Hematopoietic multipotent progenitor cell treated with erythropoietin and hydrocortisone succinate and interleukin-3 and kit ligand, for 17 days (in vitro differentiated cells): Measurements from ENCODE around the gene KIF23.
A peak's percentile ranks its signal among the peaks of the same experiment; 100 is the strongest.

Experiments used
- DNase-seq: peaks from one replicate; pipeline ENCODE4 v3.0.0-alpha.2; 2015; ENCODE audit warnings: low spot score

KIF23 gene

DNA sequence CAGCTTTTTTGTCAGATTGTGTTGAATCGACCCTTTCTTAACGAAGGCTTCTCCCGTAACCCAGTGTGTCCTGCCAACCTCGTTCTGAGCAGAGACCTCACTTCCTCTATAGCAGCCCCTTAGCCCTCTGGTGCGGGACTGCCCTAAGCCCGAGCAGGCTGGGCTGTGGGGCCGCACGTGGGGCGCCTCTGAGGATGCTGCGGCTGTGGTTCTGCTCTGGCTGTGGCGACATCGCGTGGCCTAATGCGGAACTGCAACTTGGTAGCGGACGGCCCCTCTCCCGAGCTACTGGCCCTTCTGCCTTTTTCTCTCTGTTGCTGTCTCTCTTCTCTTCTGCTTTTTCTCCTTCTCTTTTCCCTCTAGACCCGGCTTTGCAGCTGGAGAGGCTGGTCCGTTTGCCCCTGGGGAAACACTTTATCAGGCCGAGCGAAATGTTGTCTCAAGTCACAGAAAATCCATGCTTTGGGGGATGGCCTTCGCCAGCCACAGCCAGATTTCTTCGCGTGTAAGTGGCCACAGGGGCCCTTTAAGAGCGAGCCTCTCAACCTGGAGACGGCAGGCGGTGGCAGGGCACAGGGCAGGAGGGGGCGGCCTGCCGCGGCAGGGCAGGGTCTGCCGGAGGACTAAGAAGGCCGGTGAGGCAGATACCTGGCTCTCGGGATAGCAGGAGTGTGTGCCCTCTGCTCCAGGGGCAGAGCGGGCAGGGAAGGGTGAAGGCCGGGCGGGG lies 19.4 kb upstream of the KIF23 start:
- peak; percentile 61 for DNase-seq

DNA sequence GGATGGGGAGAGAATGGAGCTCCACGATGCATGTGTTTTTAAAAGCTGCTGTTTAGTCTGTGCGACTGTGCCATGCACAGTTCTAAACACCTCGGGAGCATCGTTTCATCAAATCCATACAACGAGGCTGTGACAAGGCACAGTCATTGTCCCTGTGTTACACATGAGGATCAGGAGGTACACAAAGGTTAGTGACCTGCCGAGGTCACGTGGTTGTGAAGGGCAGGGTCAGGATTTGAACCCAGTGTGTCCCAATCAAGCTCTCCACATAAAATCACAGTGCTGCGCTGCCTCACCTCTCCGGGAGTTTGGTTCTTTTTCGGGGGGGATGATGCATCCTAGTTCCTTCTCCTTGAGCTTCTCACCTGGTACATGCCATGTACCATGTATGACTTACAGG lies 18.7 kb upstream of the KIF23 start:
- no peak for DNase-seq

DNA sequence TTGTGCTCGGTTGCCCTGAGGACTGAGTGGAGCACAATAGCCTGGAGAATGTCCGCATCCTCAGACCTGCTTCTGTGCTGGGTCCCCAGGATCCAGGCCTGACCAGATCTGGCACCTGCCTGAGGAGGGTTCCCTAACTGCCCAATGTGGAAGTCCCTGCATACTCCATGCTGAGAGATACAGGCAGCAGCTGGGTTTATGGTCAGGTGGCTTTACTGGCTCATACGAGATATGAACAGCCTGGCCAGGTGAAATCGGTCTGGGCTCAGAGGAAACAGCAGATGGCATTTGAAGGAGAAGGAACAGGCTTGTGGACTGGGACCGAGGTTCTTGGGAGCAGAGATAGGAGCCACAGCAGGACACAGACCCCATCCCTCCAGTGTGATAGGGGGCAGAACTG lies 18.2 kb upstream of the KIF23 start:
- no peak for DNase-seq

DNA sequence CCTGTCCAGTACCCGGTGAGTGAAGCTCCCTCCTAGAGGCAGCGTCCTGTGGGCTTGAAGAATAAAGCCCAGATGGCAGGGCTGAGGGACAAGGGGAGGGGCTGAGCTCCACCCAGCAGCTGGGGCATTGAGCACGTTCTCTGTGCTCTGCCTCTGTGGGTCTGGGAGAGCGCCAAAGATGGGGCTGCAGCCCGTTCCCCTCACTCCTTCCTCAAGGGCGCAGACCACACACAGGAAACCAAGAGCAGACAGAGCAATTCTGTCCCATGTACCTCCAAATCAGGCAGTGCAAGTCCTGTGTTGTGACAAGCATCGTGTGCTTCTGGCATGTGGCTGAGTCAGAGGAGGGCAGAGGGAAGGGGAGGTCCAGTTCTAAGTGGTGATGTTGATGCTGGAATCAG lies 15.7 kb upstream of the KIF23 start:
- DNase-seq, result no peak

DNA sequence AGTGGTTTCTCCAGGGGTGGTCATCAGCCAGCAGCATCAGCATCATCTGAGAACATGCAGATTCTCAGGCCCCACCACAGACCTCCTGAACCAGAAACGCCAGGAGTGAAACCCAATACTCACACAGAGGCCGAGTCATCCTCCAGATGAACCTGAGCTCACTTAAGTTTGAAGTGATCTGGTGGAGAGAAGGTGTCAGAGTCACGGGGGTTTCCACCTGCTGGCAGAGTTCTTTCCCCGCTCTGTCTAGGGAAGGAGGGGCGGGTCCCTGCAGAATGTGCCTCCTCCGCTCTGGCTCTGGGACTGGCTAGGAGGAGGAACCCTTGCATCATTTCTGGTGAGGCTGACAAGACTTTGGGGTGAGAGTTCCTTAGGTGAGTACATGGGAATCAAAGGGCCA lies 13.3 kb upstream of the KIF23 start:
- DNase-seq, result no peak

DNA sequence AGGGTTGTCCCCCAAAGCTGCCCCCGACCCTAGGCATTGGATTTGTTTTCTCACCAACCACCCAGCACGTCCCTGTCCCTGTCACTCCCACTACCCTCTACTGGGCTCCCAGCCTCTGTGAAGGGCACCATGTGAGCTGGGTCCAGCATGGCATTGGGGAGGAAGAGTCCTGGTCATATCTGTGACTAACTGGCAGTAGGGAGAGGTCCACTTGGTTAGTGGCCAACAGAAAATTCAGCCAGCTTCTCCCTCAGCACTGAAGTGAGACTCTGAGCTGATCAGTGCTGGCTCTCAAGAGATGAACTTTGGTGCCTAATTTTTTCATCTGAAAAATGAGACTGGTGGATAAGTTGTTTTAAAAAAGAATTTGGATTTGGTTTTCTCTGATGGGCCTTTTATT lies 11.3 kb upstream of the KIF23 start:
- DNase-seq, result no peak

DNA sequence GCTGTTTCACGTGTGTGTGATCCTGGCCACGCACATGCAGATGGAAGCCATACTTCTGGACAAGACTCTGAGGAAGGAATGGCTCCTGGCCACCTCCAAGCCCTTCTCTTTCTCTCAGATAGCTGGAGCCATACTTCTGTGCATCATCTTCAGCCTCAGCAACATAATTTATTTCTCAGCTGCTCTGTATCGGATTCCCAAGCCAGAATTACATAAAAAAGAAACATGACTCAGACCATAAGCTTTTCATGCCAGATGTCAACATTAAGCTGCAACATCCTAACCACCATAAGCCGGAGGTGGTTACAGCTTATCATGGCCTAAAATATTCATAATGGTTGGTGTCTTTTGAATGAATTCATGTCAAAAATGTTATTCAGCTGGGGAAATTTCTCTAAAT lies 10.6 kb upstream of the KIF23 start:
- DNase-seq, result no peak

DNA sequence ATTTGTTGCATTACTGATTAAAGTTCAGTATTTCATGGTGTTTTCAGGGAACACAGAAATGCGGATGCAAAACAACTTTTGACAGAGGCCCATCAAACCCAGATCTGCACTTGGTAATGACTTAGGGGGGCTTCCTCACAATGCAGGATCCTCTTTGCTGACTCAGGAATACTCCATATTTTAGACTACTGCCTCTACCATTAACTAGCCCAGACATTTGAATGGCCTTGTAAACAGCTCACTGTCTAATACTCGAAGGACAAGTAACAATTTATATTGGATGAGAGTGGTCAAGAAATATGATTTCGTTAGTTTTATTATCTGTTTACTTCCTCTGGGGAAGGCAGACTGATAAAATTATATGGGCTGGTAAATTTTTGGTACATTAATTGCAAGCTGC lies 9.0 kb upstream of the KIF23 start:
- DNase-seq, result no peak

DNA sequence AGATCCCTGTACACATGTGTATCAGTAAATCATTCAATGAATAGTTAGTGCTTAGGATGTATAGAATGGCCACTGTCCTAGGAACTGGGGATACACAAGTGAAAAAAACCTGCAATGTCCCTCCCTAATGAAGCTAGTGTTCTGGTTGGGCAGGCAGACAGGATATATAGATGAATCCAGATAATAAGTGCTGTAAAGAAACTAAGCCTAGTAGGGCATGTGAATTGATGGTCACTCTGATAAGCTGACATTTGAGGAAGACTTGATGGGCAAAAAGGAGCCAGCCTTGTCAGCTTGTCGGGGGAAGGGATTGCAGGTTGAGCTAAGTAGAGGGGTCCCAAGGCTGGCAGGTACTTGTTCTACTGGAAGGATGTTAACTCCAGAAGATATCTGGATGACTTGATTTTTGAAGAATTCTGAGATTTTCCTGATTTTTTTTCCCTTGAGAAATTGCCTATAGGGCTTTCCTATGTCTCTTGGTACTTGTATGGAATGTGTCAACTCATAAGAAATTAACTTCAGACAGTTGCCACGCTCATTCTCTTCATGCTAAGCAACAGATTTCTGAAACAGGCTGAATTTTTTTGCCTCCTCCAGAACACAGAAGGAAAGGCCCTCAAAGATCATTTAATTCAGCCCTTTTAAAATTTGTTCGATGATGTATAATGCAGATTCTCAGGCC lies 6.3 kb upstream of the KIF23 start:
- no peak for DNase-seq

DNA sequence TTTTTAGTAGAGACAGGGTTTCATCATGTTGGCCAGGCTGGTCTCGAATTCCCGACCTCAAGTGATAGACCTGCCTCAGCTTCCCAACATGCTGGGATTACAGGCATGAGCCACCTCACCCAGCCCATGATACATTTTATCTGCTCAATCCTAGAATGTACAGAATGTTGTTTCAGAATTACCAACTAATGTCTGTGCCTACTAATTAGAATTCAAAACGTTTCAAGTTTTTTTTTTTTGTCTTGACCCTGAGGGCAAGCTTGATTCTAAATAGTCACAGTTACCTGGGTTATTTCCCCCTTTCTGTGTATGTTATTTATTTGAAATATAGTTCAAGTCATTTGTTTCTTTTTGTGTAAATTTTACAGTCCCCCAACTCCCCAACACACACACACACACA lies 5.3 kb upstream of the KIF23 start:
- DNase-seq, result no peak

DNA sequence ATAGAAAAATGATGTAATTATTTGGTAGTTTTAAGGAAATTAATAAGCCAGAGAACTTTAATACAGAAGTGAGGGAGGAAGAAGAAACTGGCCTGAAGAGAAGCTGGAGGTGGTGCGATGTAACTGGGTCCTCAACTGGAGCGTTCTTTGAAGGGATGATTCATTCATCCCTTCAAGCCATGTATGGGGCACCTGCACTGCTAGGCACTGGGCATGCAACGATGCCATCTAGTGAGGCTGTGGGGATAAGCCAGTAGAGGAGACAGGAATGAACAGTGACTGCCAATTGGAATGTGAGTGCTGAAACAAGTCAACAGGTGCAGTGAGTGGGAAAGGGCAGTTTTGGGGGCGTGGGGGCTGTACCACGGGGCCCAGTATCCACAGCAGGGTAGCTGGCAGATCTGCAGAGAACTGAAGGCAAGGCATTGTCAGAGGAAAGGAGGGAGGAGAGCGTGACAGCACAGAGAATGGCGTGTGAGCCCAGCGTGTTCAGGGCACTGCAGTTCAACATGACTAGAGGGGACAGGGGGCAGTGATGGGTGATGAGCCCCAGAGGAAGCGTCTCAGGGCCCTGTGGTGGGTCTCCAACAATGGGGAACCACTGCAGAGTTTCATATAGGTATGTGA lies 3.8 kb upstream of the KIF23 start:
- DNase-seq, result no peak

DNA sequence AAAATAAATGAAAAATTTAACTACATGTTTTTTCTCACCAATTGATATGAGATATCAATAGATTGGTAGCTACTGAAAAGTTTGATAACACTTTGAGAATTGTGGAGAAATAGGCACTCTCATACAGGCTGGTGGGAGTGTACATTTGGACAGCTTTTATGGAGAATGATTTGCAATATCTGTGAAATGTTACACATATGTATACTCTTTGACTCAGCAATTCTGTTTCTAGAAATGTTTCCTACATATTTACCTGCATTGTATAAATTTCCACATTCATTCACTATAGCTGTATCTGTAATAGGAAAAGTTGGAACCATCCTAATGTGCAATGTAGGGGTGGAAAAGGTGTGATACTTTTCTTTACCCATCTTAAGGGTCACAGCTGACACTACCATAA lies 1.9 kb upstream of the KIF23 start:
- DNase-seq, result no peak

DNA sequence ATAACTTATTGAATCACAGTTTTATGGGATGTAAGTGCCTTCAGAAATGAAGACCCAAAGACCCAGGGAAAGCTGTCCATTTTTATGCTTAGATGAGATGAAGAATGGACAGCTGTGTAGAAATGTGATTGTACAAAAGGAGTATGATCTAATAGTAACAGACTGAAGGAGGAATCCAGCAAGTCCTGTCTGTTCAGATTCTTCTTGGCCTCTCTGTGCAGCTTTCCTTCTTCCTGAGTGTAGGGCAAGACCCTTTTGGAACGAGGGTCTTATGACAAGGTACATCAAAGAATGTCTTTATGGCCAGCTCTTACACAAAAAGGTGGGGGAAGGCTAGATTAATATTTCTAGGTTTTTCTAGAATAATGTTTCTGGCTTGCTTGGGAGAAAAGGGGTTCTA lies 1.4 kb upstream of the KIF23 start:
- no peak for DNase-seq

DNA sequence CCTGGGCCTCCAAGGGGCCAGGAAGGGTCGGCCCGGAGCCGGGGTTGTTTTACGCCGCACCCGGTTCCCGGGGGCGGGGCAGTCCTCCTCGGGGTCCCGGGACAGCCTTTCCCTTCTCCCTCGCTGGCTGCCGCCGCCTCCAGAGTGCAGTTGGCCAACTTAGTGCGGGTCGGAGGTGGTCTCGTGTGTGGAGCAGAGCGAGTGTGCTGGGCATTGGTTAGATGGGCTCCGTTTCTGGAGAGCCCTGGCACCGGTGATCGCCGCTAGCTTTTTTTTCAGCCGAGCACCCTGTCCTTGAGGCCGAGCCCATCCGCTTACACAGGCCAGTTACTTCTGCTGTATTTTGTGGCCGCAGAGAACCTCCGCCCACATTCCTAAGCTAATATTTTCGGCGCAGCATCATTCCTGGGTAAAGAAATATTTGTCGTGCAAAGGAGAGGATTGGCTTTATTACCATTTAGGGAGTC lies 585 bp downstream of the KIF23 start:
- DNase-seq, result peak; percentile 10

DNA sequence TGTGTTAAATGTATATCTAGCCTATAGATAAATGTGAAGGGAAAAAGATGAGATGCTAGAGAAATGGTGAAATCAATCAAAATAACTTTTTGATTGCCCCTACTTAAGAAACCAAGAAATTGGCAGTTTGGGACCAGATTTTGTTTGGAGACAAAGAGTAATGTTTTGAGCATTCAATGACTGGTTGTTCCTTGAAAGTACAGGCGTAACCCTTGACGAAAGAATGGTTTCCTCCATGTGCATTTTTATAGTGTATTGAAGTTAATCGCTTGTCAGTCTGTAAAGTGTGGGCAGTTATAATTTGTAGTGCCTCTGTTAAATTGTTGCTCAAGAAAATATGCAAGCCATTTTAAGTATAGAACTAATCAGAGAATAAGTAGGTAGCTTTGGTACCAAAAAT lies 1.2 kb downstream of the KIF23 start:
- no peak for DNase-seq

DNA sequence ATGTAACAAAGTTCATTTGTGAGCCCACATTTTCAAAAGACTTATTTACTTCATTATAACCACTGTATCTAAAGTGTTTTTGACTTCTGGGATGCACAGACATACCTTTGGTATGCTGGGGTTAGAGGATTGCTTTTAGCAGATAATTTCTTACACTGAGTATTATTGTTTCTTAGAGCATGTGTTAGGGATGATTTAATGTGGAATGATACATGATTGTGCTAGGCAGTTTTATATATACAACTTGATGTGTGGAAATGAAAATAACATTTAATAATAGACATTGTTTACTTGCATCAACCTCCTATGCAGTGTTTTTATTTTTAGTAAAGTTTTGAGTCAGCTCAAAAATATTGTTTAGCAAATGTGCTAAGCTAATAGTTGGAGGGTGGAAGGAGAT lies 3.4 kb downstream of the KIF23 start:
- no peak for DNase-seq

DNA sequence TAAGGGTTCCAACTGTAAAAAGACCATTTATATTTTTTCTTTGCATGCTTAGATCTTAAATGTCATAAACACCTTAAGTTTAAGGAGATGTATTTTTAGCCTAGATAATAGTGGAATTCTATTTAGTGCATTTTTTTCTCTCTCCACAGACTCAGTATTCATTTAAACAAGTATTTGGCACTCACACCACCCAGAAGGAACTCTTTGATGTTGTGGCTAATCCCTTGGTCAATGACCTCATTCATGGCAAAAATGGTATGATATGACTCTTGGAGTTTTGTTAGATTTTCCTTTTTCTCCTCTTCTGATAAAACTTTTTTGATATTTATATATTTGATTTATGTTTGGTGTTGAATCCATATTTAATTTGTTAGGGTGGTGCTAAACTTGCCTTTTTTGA lies 7.3 kb downstream of the KIF23 start:
- no peak for DNase-seq

DNA sequence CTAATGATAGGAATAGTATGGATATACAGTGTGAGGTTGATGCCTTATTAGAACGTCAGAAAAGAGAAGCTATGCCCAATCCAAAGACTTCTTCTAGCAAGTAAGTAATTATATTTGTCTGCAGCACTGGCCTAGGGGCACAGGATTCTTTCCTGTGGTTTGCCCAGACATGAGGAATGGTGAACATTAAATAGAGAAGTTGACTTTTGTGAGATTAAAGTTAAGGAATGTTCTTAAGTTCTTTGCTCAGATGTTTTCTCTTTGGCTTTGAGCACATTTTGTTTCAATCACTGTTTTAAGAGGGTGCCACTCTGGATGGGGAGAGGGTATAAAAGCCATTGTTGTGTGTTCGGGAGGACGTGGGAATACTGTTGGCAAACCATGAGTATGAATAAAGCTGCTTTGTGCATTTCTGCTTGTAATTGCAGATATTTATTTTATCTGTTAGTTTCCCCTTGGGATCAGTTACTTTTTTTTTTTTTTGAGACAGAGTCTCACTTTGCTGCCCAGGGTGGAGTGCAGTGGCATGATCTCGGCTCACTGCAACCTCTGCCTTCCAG lies 8.3 kb downstream of the KIF23 start:
- no peak for DNase-seq

DNA sequence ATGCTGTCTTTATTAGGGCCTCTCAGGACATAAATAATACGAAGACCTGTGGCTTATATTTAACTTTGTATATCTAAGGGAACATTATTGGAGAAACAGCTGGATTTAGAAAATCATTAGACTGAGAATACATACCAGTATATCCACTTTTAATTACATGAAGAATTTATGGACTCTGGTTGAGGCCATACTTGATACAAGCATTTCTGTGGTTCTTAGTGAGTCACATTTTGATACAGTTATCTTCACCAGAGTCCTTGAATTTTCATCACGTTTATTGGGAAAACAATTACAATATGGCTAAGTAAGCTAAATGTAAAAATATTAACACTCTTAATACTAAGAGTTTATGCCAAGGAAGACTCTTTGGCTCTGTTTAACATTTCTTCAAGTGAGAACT lies 9.9 kb downstream of the KIF23 start:
- DNase-seq, result no peak

DNA sequence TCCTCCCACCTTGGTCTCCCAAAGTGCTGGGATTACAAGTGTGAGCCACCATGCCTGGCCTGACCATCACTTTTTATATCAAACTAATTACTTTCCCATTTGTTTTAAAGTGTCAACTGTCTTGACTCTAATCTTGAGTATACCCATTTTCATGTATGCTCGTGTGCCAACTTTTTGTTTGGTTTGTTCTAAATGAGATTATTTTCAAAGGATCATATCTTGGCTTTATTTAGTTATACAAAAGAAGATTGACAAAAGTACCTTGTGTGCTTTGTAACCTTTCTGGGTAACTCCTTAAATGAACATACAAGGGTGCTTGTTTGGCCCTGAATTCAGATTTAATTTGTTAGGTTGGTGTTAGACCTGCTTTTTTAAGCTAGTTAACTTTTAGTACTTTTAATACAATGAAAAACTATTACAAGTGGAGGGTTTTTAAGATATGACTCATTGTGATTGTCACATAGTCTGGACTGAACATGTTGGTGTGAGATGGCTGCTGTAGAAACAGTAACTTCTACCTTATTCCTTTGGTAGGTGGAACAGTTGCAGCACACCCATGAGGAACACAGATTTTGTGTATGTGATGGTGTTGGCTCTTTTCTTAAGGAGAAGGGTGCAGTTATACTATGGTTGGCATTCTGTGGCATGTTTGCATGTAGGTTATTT lies 10.7 kb downstream of the KIF23 start:
- DNase-seq, result no peak

DNA sequence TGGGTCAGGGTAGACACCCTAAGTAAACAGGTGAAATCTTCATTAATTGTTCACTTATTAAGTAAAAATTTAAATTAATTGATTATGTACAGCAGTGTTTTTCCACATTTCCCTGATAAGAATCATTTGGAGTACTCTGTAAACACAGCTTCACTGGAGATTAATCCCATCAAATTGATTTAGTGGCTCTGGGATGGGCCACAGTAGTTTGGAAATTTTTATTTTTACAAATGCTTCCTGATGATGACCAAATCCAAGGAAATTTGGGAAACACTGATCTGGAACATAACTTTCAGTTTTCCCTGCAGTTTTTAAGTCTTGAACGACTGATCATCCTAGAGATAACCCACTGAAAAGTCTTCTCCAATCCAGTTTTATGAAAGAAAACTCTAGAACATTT lies 19.7 kb downstream of the KIF23 start:
- no peak for DNase-seq

DNA sequence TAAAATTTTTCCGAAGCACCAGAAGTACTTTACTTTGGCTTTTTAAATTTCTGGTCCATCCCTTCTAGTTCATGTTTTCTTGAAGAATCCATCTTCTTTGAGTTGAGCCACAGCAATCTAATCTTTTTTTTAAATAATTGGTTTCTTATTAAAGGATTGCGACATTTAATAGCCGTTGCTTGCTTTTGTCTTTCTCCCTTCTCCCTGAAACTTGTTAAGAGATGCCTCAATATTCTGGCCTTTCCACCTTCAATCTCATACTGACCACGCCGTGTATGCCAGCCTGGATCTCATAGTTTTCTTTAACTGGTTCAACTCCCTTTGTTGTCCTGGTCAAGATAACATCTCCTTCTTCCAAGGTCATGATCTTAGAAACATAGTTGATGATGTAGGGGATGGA lies 20.1 kb downstream of the KIF23 start:
- DNase-seq, result no peak

DNA sequence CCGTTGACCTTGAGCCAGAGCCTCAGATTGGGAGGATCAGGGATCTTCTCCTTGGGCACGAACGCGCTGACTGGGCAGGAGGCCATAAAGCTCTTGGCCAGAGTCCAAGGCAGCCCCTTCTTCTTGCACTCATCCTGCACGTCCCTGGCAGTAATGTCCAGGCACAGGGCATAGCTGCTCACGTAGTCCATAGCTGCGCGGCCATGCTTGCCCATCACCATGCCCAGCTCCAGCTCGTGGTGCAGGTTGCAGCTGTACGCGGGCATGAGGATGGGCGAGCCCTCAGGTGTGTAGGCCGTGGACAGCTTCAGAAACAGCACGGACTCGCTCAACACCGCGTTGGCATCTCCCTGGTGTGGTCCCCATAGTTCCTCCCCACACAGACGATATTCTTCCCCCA lies 20.5 kb downstream of the KIF23 start:
- DNase-seq, result no peak
